ENCODE data around the gene PEX5L. TPM values are rescaled to one million over a fixed set of nuclear protein-coding genes. Genes with fewer than 3 reads are reported as not detected.

The PEX5L gene
- total and polyA plus RNA-seq, 2 experiments from 2014 or later, result 6.3 to 7.0 TPM

- DNase-seq (ENCODE audit: low spot score) (no peak), ATAC-seq (no peak)
- Mint-ChIP-seq H3K9me3 (peaks cover 8% of the 10 kb centered on the region; the same call in 2 of the 3 replicates), H3K4me1 (no peaks in the 10 kb centered on the region), H3K27ac (no peak overlapping the region), H3K27me3 (ENCODE audit: insufficient read depth, low read depth, poor library complexity) (peaks cover 2% of the 10 kb centered on the region), H3K4me3 (no peak overlapping the region), H3K36me3 (ENCODE audit: low read depth) (peaks cover 16% of the 10 kb centered on the region; the same call in 2 of the 3 replicates)
- no peaks in the 10 kb centered on the region for H3K4me1 ChIP-seq (ENCODE audit: insufficient read depth)
- H3K27me3 ChIP-seq (ENCODE audit: insufficient read depth), result no peaks in the 10 kb centered on the region
- H3K9me2 ChIP-seq (ENCODE audit: insufficient read depth), result no peaks in the 10 kb centered on the region
- no peaks in the 10 kb centered on the region for H4K20me1 ChIP-seq (replicated peaks; ENCODE audit: insufficient read depth)
- H3K36me3 ChIP-seq (ENCODE audit: insufficient read depth), result no peaks in the 10 kb centered on the region
- H3K79me2 ChIP-seq (replicated peaks; ENCODE audit: insufficient read depth), result no peaks in the 10 kb centered on the region
- H3K4me2 ChIP-seq, result no peak overlapping the region
- no peak overlapping the region for H3K27ac ChIP-seq (ENCODE audit: low read depth)
- no peak for TF ChIP-seq POLR2AphosphoS5 (IDR thresholded peaks at IDR 0.05; ENCODE audit: low read depth)
- no peak for TF ChIP-seq ETS1 (IDR thresholded peaks at IDR 0.05)
- TF ChIP-seq ZNF331 (CRISPR knock-in tag; IDR thresholded peaks at IDR 0.05; ENCODE audit: low read depth), result no peak
- no peak for TF ChIP-seq NANOG (IDR thresholded peaks at IDR 0.05; ENCODE audit: borderline replicate concordance)
- no peak for TF ChIP-seq CTCF (conservative IDR thresholded peaks at IDR 0.05; ENCODE audit: low read depth in 2 of 2)
- no peak for TF ChIP-seq CREB1 (CRISPR knock-in tag; IDR thresholded peaks at IDR 0.05; ENCODE audit: low read depth)
- TF ChIP-seq ZNF462 (CRISPR knock-in tag; IDR thresholded peaks at IDR 0.05), result no peak
- TF ChIP-seq STAT1 (IDR thresholded peaks at IDR 0.05; ENCODE audit: unreplicated experiment), result no peak
- TF ChIP-seq REST (IDR thresholded peaks at IDR 0.05; ENCODE audit: unreplicated experiment), result no peak
- no peak for TF ChIP-seq EZH2 (IDR thresholded peaks at IDR 0.05; ENCODE audit: low read depth, unreplicated experiment)
- TF ChIP-seq EZH2phosphoT487 (IDR thresholded peaks at IDR 0.05; ENCODE audit: unreplicated experiment), result no peak
- no peak for TF ChIP-seq ZNF114 (CRISPR knock-in tag; IDR thresholded peaks at IDR 0.05)
- TF ChIP-seq JUNB (IDR thresholded peaks at IDR 0.05; ENCODE audit: unreplicated experiment), result no peak
- no peak overlapping the region for H2AFZ ChIP-seq
- no peaks in the 10 kb centered on the region for H3F3A ChIP-seq (replicated peaks; ENCODE audit: low read depth)
- H3K4me3 ChIP-seq, result no peak overlapping the region
These were observed 41.3 kb downstream of the PEX5L start for GRCh38 chr3:179995406-179995805.
